Left lung (tissue), 10 donors: ENCODE data around the gene HENMT1. TPM values are rescaled to one million over a fixed set of nuclear protein-coding genes. Genes with fewer than 3 reads are reported as not detected.

Experiments
- ATAC-seq: fragments of 200-7000 bp; cut with Tn5 transposase; one replicate; pipeline ENCODE4 v1.9.1; 2020; ENCODE audit warnings: moderate library complexity
- DNase-seq, 4 donors: peaks; one replicate each; pipeline ENCODE4 v3.0.0-alpha.2; 2013 to 2020
- H3K27ac ChIP-seq, 2 donors: fragments of 200-600 bp; sonication (generic) in 1 of 2; one replicate each; pipeline versions ENCODE4 v1.5.0 to v1.8.0; 2020 to 2021
- H3K27me3 ChIP-seq, 2 donors: fragments of 200-600 bp; sonication (generic) in 1 of 2; one replicate each; pipeline versions ENCODE4 v1.5.0 to v1.8.0; 2020 to 2021
- H3K36me3 ChIP-seq, 2 donors: fragments of 200-600 bp; sonication (generic) in 1 of 2; one replicate each; pipeline versions ENCODE4 v1.5.0 to v1.8.0; 2020 to 2021
- H3K4me1 ChIP-seq, 2 donors: fragments of 200-600 bp; one replicate each; pipeline ENCODE4 v1.8.0; 2021
- H3K4me3 ChIP-seq, 2 donors: fragments of 200-600 bp; sonication (generic) in 1 of 2; one replicate each; pipeline versions ENCODE4 v1.5.0 to v1.8.0; 2020 to 2021; ENCODE audit warnings: mild to moderate bottlenecking in 1 of 2
- H3K9me3 ChIP-seq, 2 donors: fragments of 200-600 bp; sonication (generic) in 1 of 2; one replicate each; pipeline versions ENCODE4 v1.5.0 to v1.8.0; 2020 to 2021
- intact Hi-C, 2 donors: fragments of 100-400 bp; cut with DNase I; formaldehyde crosslinking; loops; one replicate each; pipeline versions ENCODE4 v1.11.2 to v1.14.2; 2022
- polyA plus RNA-seq, 6 donors: library from polyadenylated mRNA; unstranded; fragments of 120-200 nt; gene quantifications; one replicate each; pipeline ENCODE4 v1.2.1, GENCODE V29; 2013; ENCODE audit not compliant: insufficient read length in 6 of 6
- total RNA-seq, 2 donors: library from RNA; stranded (reverse); fragmentation: NEBNext Ultra II Directional; extraction: Animal tissue kit (Norgen Biotek cat#: 25700); gene quantifications; one replicate each; pipeline ENCODE4 v1.2.1, GENCODE V29; 2021
- TF ChIP-seq, protein P1 (sequence below), 2 donors: fragments of 200-600 bp; sonication (generic) in 1 of 2; IDR thresholded peaks; one replicate each; pipeline versions ENCODE4 v1.5.0 to v1.8.0; 2021; ENCODE audit warnings: antibody characterized with exemption in 2 of 2
- donor health status: DM: no; HTN: yes; CAD: no.
- donor health status: DM: no; HTN: no; CAD: no.

HENMT1 gene
- total and polyA plus RNA-seq, 8 donors = 7.0 to 13.5 (median 10.8) TPM

DNA sequence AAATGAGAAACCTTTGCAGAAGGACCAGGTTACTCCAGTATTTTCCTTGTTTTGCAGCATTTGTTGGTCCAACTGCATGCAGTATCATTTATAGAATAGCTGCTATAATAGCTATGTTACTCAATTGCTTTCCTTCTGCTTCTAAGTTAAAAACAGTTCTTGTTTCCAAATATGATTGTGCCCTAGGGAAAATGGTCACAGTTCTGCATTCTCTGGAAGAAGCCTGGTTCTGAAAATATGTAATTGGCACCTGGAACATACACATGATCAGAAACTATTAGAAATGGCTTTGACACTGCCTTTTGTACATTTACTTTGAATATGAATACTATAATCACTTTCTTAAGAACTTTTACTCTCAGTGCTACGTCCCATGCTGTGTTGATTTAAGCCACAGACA, 33.6 kb downstream of the HENMT1 start:
- Histone ChIP-seq H3K4me3 (no peak overlapping the region), H3K27ac (no peak overlapping the region), H3K36me3 (peaks cover 0 to 37% of the 10 kb centered on the region in 2 donors), H3K4me1 (no peaks in the 10 kb centered on the region), H3K9me3 (no peaks in the 10 kb centered on the region), H3K27me3 (no peaks in the 10 kb centered on the region)
- no peak for DNase-seq
- intact Hi-C loops = no loop called here
- TF ChIP-seq, protein P1, sequence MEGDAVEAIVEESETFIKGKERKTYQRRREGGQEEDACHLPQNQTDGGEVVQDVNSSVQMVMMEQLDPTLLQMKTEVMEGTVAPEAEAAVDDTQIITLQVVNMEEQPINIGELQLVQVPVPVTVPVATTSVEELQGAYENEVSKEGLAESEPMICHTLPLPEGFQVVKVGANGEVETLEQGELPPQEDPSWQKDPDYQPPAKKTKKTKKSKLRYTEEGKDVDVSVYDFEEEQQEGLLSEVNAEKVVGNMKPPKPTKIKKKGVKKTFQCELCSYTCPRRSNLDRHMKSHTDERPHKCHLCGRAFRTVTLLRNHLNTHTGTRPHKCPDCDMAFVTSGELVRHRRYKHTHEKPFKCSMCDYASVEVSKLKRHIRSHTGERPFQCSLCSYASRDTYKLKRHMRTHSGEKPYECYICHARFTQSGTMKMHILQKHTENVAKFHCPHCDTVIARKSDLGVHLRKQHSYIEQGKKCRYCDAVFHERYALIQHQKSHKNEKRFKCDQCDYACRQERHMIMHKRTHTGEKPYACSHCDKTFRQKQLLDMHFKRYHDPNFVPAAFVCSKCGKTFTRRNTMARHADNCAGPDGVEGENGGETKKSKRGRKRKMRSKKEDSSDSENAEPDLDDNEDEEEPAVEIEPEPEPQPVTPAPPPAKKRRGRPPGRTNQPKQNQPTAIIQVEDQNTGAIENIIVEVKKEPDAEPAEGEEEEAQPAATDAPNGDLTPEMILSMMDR (IDR thresholded peaks at IDR 0.05) = no peak
- ATAC-seq = no peak

GRCh38 chr1:108624069-108624468, 36.8 kb downstream of the HENMT1 start:
- intact Hi-C loops = no loop called here
- Histone ChIP-seq H3K4me3 (no peak overlapping the region), H3K9me3 (no peaks in the 10 kb centered on the region), H3K27me3 (no peaks in the 10 kb centered on the region), H3K36me3 (peaks cover 0 to 25% of the 10 kb centered on the region in 2 donors), H3K4me1 (no peaks in the 10 kb centered on the region), H3K27ac (no peak overlapping the region)
- DNase-seq (no peak), ATAC-seq (no peak)
- TF ChIP-seq, protein P1 (IDR thresholded peaks at IDR 0.05) = no peak

DNA sequence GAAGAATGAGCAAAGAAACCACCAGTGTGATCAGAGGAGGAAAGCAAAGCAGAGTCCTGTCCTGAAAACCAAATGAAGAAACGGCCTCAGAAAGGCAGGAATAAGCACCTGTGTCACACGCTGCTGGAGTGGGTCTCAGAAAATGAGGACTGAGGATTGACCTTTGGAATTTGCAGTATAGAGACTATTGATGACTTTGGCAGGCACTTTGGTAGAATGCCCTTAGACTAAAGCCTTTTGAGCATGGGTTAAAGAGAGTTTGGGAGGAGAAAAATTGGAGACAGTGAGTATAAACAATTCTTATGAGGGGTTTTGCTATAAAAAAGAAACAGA, 43.2 kb downstream of the HENMT1 start:
- no peaks in the 10 kb centered on the region for H3K9me3 ChIP-seq
- H3K36me3 ChIP-seq = peaks cover 0 to 34% of the 10 kb centered on the region in 2 donors
- no peak overlapping the region for H3K27ac ChIP-seq
- no peak for DNase-seq
- TF ChIP-seq, protein P1 (IDR thresholded peaks at IDR 0.05) = no peak
- intact Hi-C loops = no loop called here
- no peak overlapping the region for H3K4me3 ChIP-seq
- H3K27me3 ChIP-seq = no peaks in the 10 kb centered on the region
- ATAC-seq = no peak
- no peaks in the 10 kb centered on the region for H3K4me1 ChIP-seq

- TF ChIP-seq, protein P1 (IDR thresholded peaks at IDR 0.05) = no peak
- no peaks in the 10 kb centered on the region for H3K4me1 ChIP-seq
- no peak overlapping the region for H3K27ac ChIP-seq
- peaks cover 0 to 39% of the 10 kb centered on the region in 2 donors for H3K36me3 ChIP-seq
- no peaks in the 10 kb centered on the region for H3K9me3 ChIP-seq
- intact Hi-C loops = no loop called here
- H3K4me3 ChIP-seq = no peak overlapping the region
- no peaks in the 10 kb centered on the region for H3K27me3 ChIP-seq
- DNase-seq (no peak), ATAC-seq (no peak)
These were observed 43.7 kb downstream of the HENMT1 start for GRCh38 chr1:108617008-108617723.

- Histone ChIP-seq H3K9me3 (no peaks in the 10 kb centered on the region), H3K36me3 (peaks cover 0 to 30% of the 10 kb centered on the region in 2 donors), H3K27me3 (no peaks in the 10 kb centered on the region), H3K4me1 (no peaks in the 10 kb centered on the region), H3K4me3 (no peak overlapping the region), H3K27ac (no peak overlapping the region)
- intact Hi-C loops = no loop called here
- TF ChIP-seq, protein P1 (IDR thresholded peaks at IDR 0.05) = no peak
- no peak for DNase-seq
- ATAC-seq = no peak
These were observed 45.3 kb downstream of the HENMT1 start for GRCh38 chr1:108615544-108615943.
